Progenitor cell of endocrine pancreas (in vitro differentiated cells): ENCODE data around the gene NCBP2L. TPM values are rescaled to one million over a fixed set of nuclear protein-coding genes. Genes with fewer than 3 reads are reported as not detected.

Experiments used
- DNase-seq: peaks from one replicate; pipeline ENCODE4 v3.0.0; 2021; ENCODE audit warnings: low spot score; ENCODE audit not compliant: unreplicated experiment
- H3K27ac Mint-ChIP-seq: 2 replicates; pipeline ENCODE4 v1.8.0; 2021; ENCODE audit warnings: mild to moderate bottlenecking, moderate library complexity, mixed read lengths
- H3K27me3 Mint-ChIP-seq: 2 replicates; pipeline ENCODE4 v1.8.0; 2021; ENCODE audit warnings: mixed read lengths
- H3K36me3 Mint-ChIP-seq: 2 replicates; pipeline ENCODE4 v1.8.0; 2022; ENCODE audit warnings: mixed read lengths; ENCODE audit not compliant: insufficient read depth
- H3K4me1 Mint-ChIP-seq: 2 replicates; pipeline ENCODE4 v1.8.0; 2021; ENCODE audit warnings: low read depth, mixed read lengths
- H3K4me3 Mint-ChIP-seq: 2 replicates; pipeline ENCODE4 v1.8.0; 2021; ENCODE audit warnings: low read depth, mild to moderate bottlenecking, moderate library complexity, mixed read lengths
- H3K9me3 Mint-ChIP-seq: 2 replicates; pipeline ENCODE4 v1.8.0; 2021; ENCODE audit warnings: low read depth, mixed read lengths
- CTCF ChIP-seq: fragments of 200-600 bp; sonication (generic); IDR thresholded peaks from one replicate; pipeline ENCODE4 v1.5.0; 2021; ENCODE audit warnings: antibody characterized with exemption, mild to moderate bottlenecking; ENCODE audit not compliant: unreplicated experiment
- total RNA-seq: library from RNA; stranded (reverse); gene quantifications from 2 replicates; pipeline ENCODE4 v1.2.1, GENCODE V29; 2021

The NCBP2L gene
- total RNA-seq, 1 donor from 2014 or later = not detected

GRCh38 chrX:107769581-107770317 lies 7.8 kb upstream of the NCBP2L start:
- H3K27ac Mint-ChIP-seq = no peak overlapping the region
- H3K27me3 Mint-ChIP-seq = peaks cover 35% of the 10 kb centered on the region
- H3K9me3 Mint-ChIP-seq = no peaks in the 10 kb centered on the region
- H3K36me3 Mint-ChIP-seq = no peaks in the 10 kb centered on the region
- no peak for TF ChIP-seq CTCF
- H3K4me1 Mint-ChIP-seq = peaks cover 2% of the 10 kb centered on the region
- DNase-seq = no peak
- no peak overlapping the region for H3K4me3 Mint-ChIP-seq

- DNase-seq = no peak
- Mint-ChIP-seq H3K27me3 (peaks cover 47% of the 10 kb centered on the region), H3K27ac (no peak overlapping the region), H3K36me3 (no peaks in the 10 kb centered on the region), H3K4me1 (peaks cover 9% of the 10 kb centered on the region), H3K9me3 (no peaks in the 10 kb centered on the region), H3K4me3 (no peak overlapping the region)
- no peak for TF ChIP-seq CTCF
Measured at GRCh38 chrX:107773206-107773605, 4.3 kb upstream of the NCBP2L start.

- peak overlapping the region; percentile 3 for H3K4me3 Mint-ChIP-seq
- no peak for DNase-seq
- peaks cover 3% of the 10 kb centered on the region for H3K9me3 Mint-ChIP-seq
- H3K4me1 Mint-ChIP-seq = peaks cover 7% of the 10 kb centered on the region
- H3K27ac Mint-ChIP-seq = no peak overlapping the region
- peaks cover 47% of the 10 kb centered on the region for H3K27me3 Mint-ChIP-seq
- H3K36me3 Mint-ChIP-seq = no peaks in the 10 kb centered on the region
- no peak for TF ChIP-seq CTCF
Measured at GRCh38 chrX:107773906-107774435, 3.6 kb upstream of the NCBP2L start.

GRCh38 chrX:107775000-107775733 lies 2.4 kb upstream of the NCBP2L start:
- peaks cover 42% of the 10 kb centered on the region for H3K27me3 Mint-ChIP-seq
- DNase-seq = no peak
- peak overlapping the region; percentile 58 for H3K4me3 Mint-ChIP-seq
- H3K36me3 Mint-ChIP-seq = no peaks in the 10 kb centered on the region
- peaks cover 7% of the 10 kb centered on the region for H3K4me1 Mint-ChIP-seq
- H3K27ac Mint-ChIP-seq = no peak overlapping the region
- peaks cover 3% of the 10 kb centered on the region for H3K9me3 Mint-ChIP-seq
- TF ChIP-seq CTCF = no peak

- Mint-ChIP-seq H3K4me1 (peaks cover 7% of the 10 kb centered on the region), H3K4me3 (peak within 1 kb of the TSS; percentile 71), H3K9me3 (peaks cover 3% of the 10 kb centered on the region), H3K27ac (no peak within 1 kb of the TSS), H3K36me3 (no peaks in the 10 kb centered on the region), H3K27me3 (peaks cover 36% of the 10 kb centered on the region)
- no peak for TF ChIP-seq CTCF
- DNase-seq = peak; percentile 38
Measured at GRCh38 chrX:107775734-107776511, 1.6 kb upstream of the NCBP2L start, which contains the start of gene TSC22D3. Gene TSC22D3 (minus strand): TSS chrX:107775787. CDS start chrX:107775419, 368 bp downstream.
